NCI-H1092 (cell line): ENCODE data around the gene OTOP3.

Source experiments
- DNase-seq: peaks from one replicate; lab custom pipeline; 2025; lab: John Stamatoyannopoulos, UW

The OTOP3 gene

DNA sequence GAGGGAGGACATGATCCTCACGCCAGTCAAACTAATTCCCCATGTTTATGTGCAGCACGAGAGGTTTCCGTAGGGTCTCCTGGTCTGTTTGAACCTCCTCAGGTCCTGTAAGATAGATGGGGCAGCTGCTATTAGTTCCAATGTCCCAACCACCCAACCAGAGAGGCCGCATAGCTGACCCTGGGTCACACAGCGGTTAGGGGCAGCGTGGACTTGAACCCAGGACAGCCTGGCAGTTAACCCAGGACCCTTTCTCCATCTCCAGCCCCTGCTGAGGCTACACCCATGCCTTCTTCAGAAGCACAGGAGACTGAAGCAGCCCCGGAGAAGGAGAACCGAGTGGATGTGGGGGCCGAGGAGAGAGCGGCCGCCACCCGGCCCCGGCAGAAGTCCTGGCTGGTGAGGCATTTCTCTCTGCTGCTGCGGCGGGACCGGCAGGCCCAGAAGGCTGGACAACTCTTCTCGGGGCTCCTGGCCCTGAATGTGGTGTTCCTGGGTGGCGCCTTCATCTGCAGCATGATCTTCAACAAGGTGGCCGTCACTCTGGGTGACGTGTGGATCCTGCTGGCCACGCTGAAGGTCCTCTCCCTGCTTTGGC is 5.5 kb downstream of the OTOP3 start:
- no peak for DNase-seq

DNA sequence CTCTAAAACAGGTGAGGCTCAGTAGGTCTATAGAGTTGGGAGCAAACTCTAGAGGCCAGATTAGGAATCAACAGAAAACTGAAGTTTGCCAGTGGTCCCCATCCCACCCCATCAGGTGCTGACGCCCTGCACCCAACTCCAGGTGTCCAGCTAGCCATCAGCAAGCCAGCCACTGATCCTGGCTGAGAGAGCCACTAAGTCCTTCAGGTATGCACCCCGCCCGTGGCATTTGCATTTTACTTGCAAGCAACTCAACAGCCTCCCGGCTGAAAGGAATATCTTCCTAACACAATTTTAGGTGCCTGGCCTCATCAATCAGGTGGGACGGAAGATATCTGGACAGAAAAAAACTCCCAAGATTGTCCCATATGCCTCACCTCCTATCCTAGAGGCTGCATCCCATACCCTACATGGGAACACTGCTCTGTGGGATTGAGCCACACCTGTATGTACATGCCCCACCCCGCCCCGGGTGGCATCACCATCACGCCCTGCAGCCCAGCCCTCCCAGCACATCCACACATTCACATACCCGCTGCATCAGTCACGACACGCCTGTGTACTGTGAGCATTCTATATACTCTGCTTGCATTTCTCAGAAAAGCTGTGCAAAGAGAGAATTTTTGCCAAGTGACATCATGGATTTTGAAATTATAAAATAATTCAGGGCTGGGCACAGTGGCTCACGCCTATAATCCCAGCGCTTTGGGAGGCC is 8.3 kb downstream of the OTOP3 start:
- DNase-seq = no peak

DNA sequence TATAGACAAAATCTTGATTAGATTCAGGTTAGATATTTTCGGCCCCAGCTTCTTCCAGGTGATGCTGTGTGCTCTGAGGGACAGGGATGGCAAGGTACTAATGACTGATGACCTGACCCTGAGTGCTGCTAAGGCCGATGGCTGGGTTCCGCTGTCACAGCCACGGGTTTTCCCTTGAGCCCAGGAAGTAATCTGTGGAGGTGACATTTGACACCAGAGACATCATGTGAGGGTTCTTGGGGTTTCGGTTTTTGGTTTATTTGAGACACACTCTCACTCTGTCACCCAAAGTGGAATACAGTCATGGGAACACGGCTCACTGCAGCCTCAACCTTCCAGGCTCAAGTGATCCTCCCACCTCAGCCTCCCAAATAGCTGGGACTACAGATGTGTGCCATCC is 9.8 kb downstream of the OTOP3 start:
- DNase-seq = no peak

DNA sequence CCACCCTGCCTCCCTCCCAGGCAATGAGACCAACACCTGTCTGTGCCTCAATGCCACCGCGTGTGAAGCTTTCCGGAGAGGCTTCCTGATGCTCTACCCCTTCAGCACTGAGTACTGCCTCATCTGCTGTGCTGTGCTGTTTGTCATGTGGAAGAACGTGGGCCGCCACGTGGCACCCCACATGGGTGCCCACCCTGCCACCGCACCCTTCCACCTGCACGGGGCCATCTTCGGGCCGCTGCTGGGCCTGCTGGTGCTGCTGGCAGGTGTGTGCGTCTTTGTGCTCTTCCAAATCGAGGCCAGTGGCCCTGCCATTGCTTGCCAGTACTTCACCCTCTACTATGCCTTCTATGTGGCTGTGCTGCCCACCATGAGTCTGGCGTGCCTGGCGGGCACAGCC is 10.9 kb downstream of the OTOP3 start:
- DNase-seq = no peak

DNA sequence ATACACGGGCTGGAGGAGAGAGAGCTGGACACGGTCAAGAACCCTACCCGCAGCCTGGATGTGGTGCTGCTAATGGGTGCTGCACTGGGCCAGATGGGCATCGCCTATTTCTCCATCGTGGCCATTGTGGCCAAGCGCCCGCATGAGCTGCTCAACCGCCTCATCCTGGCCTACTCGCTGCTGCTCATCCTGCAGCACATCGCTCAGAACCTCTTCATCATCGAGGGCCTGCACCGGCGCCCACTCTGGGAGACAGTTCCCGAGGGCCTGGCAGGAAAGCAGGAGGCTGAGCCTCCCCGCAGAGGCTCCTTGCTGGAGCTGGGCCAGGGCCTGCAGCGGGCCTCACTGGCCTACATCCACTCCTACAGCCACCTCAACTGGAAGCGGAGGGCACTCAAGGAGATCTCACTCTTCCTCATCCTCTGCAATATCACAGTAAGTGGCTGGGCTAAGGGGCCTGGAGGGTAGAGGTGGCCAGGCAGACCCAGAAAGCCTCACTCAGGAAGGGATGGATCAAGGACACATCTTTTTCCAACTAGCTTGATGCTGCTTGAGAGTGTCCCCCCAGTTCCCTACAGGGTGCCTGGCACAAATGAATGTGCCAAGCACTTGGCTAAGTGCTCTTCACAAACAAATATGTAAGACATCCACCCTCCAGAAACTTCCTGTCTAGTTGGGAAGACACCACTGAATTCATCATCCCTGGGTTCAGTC is 11.5 kb downstream of the OTOP3 start:
- no peak for DNase-seq

DNA sequence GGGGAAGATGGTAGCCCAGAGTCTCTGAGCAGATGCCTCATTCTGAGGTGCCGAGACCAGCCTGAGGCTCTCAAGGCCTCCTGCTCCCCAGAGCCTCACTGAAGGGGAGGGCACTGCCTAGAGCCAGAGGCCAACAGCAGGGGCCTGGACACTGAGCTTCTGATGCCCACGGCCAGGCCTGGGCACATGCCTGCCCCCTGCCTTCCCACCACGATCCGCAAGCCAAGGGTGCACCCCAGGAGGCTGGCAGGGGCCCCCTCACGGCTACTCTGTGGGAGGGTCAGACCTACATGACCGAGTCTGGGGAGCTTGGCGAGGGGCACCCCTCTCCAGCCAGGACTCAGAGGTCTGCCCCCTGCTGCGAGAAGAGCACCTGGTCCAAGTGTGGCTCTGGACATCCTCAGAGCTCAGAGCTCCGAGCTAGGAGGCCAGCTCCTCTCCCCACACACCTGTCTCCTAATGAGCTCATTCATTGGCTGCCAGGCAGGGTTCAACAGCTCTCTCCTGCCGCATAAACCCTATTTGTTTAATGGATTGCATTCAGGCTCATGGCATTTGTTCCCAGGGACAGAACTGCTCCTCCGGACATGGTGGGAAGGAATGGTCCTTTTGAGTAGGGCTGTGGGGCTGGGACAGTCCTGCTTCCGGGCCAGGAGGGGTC is 13.9 kb downstream of the OTOP3 start:
- DNase-seq = no peak

DNA sequence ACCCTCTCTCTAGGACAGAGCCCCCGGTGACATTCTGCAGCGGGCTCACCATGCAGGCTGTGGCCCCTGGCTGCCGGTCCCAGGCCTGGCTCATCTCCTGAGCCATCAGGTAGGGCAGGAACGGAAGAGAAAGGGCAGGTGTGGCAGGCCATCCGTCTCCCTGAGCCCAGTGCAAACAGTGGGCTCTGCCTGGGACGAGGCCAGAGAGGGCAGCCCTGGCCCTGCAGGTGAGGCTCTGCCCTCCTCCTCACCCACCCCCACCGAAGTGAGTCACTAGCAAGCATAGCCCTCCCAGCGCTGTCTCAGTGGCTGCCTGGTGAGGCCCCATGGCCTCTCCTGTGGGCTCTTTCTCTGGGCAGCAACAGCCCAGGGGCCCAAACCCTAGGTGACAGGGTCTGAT is 14.5 kb downstream of the OTOP3 start:
- DNase-seq = no peak

DNA sequence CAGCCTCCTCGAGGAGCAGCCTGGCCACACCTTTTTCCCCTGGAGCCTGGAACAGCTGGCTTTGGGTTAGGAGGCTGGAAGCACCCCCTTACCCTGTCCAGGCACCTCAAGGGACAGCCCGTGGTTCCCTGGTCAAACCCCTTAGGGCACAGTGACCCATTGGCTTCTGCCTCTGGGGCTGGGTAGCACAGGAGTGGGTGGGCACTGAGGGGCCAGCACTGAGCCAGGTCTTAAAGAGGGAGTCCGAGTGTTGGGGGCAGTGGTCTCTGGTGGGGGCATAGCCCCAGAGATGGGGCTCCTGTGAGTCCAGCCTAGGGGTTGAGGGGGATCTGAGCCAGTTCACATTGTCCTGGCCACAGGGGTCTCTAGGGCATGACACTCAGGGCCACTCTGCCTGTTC is 15.4 kb downstream of the OTOP3 start:
- DNase-seq = no peak

DNA sequence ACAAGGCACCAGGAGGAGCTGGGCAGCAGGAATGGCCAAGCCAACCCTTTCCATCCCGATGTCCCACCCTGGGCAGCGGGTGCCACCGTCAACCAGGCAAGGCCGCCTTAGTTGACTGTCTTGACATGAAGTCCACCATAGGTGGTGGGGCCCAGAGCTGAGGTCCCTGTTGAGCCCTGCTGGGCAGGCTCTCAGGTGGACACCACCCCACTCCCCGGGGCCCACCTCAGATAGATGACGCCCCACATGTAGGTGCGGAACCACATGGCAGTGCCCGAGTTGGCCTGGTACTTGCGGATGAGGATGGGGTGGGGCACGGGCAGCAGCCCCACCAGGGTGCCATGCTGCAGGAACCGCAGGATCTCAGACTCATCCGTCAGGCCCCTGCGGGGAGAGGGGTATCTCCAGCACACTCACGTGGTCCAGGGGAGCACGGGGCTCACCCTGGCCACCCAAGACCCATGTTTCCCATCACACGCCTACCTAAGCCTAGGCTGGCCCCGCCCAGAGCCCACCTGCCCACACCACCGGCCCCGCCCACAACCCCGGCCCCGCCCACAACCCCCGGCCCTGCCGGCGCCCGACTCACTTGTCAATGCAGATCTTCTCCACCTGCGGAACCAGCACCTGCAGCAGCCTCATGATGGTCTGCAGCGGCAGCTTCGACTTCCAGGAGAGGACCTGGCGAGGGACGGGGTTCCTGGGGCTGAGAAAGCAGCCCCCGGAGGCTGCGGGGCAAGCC is 16.2 kb downstream of the OTOP3 start:
- DNase-seq = no peak

DNA sequence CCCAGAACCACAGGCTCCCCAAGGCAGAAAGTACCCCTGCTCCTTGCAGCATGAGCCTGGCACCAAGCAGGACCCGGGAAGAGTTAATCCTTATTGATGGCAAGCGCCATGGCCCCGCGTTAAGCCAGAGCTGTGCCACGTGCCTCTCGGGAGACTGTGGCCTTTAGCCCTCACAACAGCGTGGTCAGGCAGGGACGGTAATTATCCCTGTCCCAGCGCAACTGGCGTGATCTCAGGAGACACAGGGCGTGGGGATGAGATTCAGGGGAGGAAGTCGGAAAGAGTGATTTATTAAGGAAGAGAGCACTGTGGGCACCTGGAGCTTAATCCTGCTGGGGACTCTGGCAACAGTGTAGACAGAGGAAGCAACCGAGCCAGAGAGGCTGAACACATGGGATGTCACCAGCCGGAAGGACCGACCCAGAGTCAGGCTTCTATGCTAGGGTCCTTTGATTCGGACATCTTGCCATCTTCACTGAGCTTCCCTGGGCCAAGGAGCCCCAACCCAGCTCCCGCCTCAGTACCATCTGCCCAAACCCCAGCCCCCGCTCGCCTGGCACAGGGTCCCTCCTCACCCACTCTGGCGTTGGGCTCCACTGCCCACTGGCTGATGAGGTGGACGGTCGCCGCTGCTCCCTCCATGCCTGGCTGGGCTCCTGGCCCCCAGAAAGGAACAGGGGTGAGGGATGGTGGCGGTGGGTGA is 16.9 kb downstream of the OTOP3 start:
- no peak for DNase-seq

DNA sequence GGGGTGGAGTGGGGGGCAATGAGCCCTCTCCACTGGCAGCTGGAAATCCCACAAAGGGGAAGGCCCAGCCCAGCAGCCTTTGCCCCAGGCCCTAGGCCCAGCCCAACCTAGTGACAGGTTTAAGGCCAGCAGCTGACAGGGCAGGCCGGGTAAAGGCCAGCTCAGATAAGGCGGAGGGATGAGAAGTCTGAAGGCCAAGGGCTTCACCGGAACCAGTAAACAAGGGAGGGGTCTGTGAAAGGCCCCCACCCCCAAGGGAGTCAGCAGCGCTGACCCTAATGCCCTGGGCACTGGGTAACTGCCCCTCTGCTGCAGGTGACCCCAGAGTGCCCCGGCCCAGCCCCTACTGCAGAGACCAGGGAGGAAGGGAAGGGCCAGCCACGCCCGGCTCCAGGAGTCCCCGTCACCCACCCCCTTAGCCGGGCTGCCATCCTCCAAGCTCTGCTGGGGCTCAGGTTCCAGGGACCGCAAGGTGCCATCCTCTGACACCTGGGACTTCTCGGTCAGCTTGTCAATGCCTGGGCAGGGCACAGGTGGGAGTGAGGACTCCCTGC is 17.5 kb downstream of the OTOP3 start:
- no peak for DNase-seq

DNA sequence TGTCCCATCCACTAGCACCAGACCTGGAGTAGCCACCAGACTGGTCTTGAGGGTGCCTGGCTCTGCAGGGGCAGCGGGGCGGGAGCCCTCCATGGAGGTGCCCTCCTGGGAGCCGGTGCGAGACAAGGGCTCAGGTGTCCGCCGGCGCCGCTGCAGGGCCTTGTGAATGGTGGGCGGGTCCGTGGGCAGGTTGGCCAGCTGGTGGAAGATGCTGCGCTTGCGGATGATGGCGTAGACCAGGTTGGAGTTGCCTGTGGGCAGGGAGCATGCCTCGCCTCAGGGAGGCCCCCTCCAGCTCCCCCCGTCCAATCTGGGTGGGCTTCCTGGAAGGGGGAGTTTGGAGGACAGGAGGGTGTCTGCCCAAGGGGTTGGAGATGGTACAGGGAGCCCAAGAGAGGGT is 18.4 kb downstream of the OTOP3 start:
- DNase-seq = no peak

DNA sequence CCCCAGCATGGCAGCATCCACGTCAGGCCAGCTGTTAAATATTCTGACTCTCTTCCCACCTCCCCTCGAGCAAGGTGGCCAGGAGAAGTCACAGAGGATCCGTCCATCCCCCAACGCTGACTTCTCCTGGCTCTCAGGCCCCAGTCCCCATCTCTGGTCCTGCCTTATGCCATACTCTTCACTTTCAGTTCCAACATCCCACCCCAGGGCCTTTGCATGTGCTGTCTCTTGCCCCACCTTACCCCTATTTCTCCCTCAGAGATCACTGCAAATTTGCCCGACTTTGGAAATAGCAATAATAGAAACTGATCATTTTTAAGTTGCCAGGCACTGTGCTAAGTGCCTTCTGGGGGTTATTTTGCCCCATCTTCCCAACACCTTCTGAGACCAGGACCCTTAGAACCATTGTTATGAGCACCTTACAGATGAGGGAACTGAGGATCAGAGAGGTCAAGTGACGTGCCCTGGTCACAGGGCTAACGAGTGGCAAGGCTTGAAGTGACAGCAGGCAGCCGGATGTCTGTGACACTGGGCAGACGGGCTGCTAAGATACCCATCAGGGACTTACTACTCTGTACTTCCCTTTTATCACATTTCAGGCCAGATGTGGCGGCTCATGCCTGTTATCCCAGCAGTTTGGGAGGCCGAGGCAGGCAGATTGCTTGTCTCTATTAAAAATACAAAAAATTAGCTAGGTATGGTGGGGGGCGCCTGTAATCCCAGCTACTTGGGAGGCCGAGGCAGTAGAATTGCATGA is 19.1 kb downstream of the OTOP3 start:
- no peak for DNase-seq

DNA sequence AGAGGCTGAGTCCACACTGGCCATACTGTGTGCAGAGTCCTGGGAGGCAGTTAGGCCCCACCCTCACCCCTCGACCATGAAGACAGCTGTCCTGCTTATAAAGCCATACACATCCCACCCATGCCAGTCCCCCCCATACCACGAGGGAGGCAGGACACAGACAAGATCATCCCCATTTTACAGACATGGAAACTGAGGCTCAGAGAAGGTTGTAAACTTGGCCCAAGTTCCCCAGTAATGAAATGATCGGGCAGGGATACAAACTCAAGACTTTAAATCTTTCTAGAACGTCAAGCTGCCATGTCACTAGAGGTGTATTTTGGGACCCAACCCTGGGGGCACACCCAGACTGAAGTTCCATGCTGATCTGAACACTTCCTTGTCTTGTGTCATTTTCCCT is 20.4 kb downstream of the OTOP3 start:
- DNase-seq = no peak

DNA sequence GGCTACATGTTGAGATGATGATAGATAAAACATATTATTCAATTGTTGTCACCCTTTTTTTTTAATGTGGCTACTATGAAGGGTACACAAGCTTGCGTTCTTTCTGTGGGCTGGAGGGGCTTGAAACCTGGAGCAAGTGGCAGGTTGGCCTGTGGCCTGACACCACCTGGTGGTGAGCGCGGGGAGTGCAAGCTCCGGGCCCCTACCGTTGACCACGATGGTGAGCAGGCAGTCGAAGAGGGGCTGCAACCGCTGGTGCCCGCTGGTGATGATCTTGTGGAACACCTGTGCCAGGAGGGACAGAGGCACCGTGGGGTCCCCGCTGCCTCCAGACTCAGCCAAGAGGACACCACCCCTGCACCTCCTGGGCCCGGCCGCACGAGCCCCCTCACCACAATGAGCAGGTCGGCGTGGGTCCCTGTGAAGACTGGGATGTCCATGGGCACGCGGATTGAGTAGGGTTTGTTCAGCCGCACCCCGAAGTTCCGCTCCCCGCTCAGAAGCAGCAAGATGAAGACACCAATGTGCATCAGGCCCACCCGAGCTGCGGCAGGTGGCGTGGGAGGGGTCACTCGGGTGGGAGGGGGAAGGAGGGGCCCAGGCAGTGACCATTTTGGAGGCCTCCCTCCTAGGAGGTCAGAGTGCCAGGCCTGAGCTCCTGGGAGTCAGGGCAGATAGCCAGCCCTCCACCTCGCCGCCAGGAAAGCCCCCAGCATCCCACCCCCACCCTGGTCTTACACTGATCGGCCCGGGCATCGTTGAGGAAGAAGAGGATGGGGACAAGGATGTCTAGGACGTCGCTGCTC is 22.4 kb downstream of the OTOP3 start:
- peak; percentile 24 for DNase-seq

DNA sequence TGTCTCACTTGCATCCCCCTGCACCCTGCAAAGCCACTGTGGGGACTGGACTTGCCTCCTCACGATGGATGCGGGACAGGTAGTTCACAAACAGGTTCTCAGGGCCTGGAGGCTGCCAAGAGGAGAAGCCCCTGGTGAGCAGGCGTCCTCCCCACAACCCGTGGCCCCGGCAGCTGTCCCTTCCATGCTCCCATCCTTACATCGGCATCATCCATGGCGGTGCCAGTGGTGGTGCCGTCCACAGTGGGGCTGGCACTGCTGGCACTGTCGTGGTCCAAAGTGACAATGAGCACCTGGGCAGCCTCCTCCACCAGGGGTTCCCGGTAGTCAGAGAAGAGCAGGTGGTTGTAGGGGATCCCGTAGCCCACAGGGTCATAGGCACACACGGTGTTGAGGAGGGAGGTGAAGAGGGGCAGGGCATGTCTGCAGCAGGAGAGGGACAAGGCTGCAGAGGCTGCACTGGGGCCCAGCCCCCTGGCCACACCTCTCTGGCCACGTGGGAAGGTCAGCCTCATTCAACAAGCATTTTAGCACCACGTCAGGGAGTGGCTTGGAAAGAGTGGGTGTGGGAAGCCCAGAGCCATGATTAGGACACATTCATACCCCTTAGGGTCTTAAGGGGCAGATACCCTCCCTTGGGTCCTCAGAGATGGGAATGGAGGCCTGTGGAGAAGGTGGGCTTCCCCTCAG is 24.3 kb downstream of the OTOP3 start:
- no peak for DNase-seq

DNA sequence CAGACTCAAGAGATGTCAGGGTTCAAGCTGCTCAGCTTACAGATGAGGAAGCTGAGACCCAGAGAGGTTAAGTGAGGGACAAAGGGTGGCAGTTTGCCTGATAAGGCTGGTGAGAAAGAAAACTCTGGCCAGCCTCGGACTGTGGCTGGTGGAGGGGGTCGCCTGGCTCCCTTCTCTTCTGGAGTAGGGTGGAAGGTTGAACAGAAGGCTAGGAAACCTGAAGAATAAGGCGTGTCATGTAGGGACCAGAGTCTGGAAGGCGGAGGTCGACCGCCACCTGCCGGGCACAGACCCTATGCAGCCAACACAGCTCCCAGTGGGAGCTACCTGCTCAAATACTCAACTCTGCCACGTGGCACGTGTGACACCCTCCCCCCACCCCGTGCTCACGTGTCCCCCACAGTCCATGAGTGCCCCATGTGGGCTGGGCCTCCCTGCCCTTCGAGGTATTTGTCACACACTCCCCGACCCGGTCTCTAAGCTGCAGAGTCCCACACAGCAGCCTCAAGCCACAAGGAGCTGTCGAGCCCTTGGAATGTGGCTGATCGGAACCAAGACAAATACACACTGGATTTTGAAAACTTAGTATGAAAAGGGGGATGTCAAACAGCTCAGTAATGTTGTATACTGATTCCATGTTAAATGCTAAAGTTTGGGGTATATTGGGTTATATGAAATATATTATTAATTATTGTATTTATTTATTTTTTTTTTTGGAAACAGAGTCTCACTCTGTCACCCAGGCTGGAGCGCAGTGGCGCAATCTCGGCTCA is 25.1 kb downstream of the OTOP3 start:
- DNase-seq = no peak

DNA sequence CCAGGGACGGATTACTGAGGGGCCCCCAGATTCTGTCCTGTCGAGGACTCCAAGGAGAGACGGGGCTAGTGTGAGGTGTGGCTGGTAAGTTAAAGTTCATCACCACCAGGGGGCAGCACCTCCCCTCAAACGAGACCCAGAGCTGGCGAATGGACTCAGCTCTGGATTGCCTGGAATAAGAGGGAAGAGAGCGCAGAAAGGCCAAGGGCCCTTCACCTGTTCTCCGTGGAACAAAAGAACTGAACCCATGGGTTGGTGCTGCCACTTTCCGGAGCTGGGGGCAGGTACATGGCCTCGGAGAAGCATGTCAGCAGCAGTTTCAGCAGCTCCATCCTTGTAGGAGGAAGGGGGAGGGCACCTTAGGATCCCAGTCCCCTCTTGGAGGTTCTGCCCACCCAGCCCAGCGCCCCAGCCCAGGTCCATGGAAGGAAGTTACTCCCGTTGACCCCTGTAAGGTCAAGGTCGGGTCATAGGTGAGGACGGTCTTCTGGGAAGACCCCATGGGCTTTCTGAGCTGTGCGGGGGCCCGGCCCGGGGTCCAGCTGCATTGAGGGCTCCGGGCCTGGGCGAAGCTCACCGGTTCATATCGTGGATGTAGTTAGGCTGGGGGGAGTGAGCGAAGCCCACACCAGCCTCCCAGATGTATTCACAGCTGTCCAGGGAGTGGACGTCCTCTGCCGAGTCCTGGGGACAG is 26.1 kb downstream of the OTOP3 start:
- DNase-seq = peak; percentile 77
